GM19025 (cell line): ENCODE data around the gene RIOK2.
"Not testable (repeated sequence)": the region's sequence is repeated elsewhere in the genome, so short reads cannot be mapped to it uniquely, and the experiment has no call there.

Experiments used
- ATAC-seq: cut with Tn5 transposase; IDR thresholded peaks from one replicate; pipeline ENCODE4 v1.9.1; 2021; ENCODE audit warnings: mild to moderate bottlenecking, low read depth, moderate library complexity; ENCODE audit not compliant: unreplicated experiment

Gene RIOK2

GRCh38 chr5:97171703-97172102 lies 11.3 kb downstream of the RIOK2 start:
- no peak for ATAC-seq

DNA sequence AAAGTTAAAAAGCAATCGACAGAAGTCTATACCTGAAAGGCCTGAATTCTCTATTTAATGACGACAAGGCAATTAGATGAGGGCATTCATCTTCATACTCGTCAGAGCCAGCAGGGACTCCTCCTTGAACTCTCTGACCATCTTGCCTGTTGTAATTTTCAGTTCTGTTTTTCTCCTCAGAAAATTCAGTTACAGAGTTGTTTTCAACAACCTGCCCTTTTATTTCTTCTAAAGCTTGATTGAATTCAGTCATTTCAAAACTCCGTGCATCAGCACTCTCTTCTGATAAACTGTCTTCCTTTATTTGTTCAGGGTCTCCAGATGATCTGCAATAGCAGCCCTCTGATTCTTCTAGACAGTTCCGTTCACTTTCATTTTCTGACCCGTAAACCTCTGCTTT lies 15.6 kb downstream of the RIOK2 start:
- peak; percentile 59 for ATAC-seq

- no peak for ATAC-seq
These were observed 17.3 kb downstream of the RIOK2 start for GRCh38 chr5:97165726-97166125.

GRCh38 chr5:97164846-97165245 lies 18.2 kb downstream of the RIOK2 start:
- ATAC-seq, result no peak

DNA sequence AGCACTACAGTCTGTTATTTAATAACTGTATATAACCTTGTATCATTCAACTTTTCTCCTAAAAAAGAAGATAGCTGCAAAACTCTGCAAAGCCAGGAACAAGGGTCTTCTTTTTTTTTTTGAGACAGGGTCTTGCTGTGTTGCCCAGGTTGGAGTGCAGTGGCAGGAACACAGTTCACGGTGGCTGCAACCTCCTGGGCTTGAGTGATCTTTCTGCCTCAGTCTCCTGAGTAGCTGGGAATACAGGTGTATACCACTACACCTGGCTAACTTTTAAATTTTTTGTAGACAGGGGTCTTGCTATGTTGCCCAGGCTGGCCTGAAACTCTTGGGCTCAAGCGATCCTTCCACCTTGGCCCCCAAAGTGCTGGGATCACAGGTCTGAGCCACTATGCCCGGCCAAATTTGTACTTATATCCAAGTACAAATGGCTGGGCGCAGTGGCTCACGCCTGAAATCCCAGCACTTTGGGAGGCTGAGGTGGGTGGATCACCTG lies 19.2 kb downstream of the RIOK2 start:
- no peak for ATAC-seq

DNA sequence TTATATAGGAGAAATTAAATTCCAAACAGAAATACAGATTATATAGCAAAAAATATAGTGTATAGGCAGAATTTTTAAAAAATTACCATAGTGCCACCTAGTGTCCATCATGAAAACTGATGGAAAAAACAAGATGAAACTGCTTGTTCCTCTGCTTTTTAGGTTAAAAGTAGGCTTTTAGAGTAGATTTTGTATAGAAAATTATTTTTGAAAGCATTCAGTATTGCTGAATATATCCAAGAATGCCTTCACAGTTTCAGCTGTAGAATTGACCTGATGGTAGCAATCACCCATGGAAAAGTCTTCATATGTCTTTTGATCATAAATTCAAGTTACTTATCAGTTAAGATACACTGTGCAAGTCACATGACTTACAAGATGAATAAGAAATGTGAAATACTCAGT lies 19.7 kb downstream of the RIOK2 start:
- no peak for ATAC-seq

DNA sequence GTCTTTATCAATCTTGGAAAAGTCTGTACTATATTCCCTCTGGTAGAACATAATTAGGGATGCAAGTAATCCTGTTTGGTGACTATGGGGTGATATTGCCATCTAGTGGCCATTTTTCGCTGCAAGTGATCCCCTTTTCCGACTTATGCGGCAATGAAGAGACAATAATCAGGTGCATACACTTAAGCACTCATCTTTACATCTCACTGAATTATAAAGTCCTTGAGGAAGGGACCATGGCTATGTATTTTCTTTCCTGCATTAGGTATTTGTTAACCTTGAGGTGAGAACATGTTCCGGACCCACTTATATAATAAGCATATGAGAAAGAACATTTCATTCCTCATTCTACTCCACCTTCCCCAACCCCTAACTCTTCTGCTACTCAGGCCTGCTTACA lies 21.0 kb downstream of the RIOK2 start:
- ATAC-seq, result no peak

- ATAC-seq, result no peak
These were observed 25.4 kb downstream of the RIOK2 start for GRCh38 chr5:97157689-97158088.

- ATAC-seq, result no peak
These were observed 31.7 kb downstream of the RIOK2 start for GRCh38 chr5:97151370-97151769.

DNA sequence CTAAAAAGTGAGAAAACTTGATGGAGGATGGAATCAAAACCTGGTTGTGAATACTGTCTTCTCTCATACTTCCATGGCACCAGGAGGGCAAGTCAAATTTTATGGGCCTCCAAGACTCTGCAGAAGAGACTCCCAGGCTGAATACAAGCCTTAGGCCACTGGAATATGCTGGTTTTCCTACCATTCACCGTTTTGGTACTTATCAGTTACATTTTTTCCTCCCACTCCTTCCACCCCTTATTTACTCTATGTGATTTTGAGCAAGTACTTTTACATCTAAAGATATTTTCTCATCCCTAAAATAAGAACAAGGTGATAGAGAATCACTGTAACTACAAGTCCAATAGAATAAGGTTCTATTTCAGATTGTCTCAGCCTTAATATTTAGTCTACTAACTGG lies 32.6 kb downstream of the RIOK2 start:
- ATAC-seq, result no peak

- no peak for ATAC-seq
These were observed 33.3 kb downstream of the RIOK2 start for GRCh38 chr5:97149709-97150108.

GRCh38 chr5:97148288-97148687 lies 34.8 kb downstream of the RIOK2 start:
- ATAC-seq, result no peak

DNA sequence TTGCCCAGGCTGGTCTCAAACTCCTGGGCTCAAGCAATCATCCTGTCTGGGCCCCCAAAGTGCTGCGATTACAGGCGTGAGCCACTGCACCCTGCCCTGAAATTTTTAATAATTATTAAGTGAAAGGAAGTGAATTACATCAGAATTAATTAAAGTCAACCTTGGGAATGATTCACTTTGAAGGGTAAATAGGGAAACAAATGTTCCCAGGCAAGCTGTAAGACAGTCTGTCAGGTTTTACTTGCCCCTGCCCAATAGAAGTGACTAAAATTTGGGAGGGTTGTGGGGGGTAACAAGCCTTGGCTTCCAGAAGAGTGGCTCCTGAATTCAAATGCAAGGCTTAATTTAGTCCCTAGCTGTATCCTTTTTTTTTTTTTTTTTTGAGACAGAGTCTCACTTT lies 39.3 kb downstream of the RIOK2 start:
- ATAC-seq, result no peak

- ATAC-seq, result no peak
These were observed 40.4 kb downstream of the RIOK2 start, which contains the start of gene LIX1 for GRCh38 chr5:97142521-97143254. Gene LIX1, minus strand, starts transcription at chr5:97142611. Its CDS starts 35 bp downstream, at chr5:97142576.

DNA sequence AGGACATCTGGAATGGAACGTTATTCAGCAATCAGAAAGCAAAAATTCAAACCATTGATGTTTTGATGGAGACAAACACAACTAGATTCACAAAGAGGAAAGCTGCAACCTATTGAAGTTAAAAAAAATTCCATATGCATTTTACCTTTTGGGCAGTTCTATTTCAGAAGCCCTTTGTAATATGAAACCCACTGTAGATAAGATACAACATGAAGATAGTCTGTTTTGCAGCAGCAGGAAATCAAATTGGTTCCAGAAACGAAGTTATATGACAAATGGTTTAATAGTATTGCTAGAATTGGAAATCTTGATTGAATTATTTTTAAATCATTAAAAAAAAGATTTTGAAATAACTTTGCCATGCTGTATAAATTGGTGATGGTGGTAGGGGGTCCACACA lies 41.5 kb downstream of the RIOK2 start:
- ATAC-seq, result no peak

DNA sequence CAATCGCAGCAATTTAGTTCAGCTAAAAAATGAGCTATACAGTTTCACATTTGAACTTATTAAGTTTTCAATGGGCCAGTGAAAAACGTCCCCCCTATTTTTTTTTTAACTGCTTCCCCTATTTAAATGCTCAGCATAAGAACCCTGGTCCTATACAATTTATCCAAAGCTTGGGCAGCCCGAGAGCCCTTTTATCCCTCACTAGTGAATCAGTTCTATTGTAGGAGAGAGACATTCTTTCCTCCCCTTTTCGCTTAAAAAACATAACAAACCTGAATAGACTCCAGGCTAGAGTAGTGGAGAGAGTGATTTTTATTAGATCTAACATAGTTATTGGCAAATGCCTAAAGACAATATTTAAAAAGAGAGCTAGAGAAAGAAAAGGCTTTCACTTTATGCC lies 42.0 kb downstream of the RIOK2 start:
- ATAC-seq, result no peak

GRCh38 chr5:97140250-97140649 lies 42.8 kb downstream of the RIOK2 start:
- not testable (repeated sequence) for ATAC-seq

DNA sequence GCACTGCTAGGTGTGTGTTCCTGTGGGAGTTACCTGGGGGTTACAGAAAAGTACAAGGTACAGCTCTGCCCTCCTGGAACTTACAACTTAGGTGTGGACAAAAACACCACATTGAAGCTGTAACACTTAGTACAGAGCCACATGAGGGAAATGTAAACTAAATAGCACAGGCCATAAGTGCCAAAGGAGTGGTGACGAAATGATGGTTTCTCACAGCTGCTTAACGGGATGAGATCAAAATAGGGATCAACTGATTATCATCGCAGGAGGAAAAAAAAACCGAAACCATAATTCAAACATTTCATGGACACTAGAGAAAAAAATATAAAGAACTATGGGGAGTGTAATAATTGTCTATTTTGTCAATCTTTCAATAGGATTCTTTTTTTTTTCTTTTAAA lies 46.6 kb downstream of the RIOK2 start:
- no peak for ATAC-seq

GRCh38 chr5:97135868-97136267 lies 47.2 kb downstream of the RIOK2 start:
- no peak for ATAC-seq

DNA sequence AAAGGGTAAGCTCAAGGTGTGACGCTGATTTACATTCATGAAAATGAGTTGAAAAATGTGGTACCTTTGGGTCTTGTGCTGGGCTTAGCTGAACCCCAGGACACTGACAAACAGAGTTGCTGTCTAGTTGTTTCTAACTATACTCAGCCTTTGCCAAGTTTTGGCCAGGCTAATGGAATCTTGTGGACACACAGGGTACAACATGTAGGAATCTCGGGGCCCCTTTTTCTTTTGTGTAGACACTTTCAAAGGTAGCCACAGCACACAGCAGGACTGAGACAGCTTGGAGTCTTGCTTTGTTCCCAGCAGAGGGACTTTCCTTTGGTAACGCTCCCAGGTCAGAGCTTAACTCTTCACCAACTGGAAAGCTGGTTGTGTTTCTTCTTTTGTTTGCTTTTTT lies 48.4 kb downstream of the RIOK2 start:
- ATAC-seq, result no peak

- no peak for ATAC-seq
These were observed 49.9 kb downstream of the RIOK2 start for GRCh38 chr5:97133101-97133500.

GRCh38 chr5:97131921-97132320 lies 51.1 kb downstream of the RIOK2 start:
- no peak for ATAC-seq
